ENCODE data around the gene OR2V1.
"Not testable (repeated sequence)": the region's sequence is repeated elsewhere in the genome, so short reads cannot be mapped to it uniquely, and the experiment has no call there.

The OR2V1 gene

DNA sequence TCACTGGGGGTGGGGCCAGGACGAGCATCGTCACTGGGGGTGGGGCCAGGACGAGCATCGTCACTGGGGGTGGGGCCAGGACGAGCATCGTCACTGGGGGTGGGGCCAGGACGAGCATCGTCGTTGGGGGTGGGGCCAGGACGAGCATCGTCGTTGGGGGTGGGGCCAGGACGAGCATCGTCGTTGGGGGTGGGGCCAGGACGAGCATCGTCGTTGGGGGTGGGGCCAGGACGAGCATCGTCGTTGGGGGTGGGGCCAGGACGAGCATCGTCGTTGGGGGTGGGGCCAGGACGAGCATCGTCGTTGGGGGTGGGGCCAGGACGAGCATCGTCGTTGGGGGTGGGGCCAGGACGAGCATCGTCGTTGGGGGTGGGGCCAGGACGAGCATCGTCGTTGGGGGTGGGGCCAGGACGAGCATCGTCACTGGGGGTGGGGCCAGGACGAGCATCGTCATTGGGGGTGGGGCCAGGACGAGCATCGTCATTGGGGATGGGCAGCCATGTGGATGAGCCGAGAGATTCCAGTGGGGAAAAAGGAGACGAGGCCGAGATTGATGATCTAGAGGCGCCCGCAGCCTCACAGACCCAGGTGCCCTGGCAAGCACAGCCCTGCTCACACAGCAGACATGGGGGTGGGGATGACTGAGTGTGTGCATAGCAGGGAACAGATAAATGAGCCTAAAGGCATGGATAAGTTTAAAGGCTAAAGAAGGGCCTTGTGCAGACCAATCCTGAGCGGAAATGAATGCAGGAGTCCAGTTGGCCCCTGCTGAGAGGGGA, 30.0 kb upstream of the OR2V1 start:
- not testable (repeated sequence) for FAIRE-seq
- peak; percentile 75 for DNase-seq (ENCODE audit: insufficient read length, low spot score)

DNA sequence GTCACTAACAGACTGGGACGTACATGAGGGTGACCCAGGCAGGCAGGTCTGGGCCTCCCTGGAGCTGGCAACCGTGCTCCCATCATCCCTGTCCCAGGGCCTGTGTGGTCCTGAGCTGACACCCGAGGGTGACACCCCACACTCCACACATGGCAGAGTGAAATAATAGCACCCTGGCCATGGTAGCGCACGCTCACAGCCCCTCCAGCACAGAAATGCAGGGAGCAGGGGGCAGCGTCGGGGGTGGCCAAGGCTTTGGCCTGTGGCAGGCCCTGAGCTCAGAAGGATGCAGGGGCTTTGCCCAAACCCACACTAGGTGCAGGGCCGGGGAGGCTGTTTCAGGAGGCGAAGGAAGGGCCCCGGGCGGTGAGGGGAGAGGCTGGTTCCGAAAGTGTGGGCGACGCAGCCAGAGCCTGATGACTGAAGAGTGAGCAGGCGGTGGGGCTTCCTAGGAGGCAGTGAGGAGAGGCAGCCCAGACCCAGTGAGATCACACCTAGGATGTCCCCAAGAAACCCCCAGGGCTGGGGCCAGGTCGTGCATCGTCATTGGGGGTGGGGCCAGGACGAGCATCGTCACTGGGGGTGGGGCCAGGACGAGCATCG, 29.3 kb upstream of the OR2V1 start:
- FAIRE-seq (peak; percentile 40), DNase-seq (ENCODE audit: insufficient read length, low spot score) (peak; percentile 69)

DNA sequence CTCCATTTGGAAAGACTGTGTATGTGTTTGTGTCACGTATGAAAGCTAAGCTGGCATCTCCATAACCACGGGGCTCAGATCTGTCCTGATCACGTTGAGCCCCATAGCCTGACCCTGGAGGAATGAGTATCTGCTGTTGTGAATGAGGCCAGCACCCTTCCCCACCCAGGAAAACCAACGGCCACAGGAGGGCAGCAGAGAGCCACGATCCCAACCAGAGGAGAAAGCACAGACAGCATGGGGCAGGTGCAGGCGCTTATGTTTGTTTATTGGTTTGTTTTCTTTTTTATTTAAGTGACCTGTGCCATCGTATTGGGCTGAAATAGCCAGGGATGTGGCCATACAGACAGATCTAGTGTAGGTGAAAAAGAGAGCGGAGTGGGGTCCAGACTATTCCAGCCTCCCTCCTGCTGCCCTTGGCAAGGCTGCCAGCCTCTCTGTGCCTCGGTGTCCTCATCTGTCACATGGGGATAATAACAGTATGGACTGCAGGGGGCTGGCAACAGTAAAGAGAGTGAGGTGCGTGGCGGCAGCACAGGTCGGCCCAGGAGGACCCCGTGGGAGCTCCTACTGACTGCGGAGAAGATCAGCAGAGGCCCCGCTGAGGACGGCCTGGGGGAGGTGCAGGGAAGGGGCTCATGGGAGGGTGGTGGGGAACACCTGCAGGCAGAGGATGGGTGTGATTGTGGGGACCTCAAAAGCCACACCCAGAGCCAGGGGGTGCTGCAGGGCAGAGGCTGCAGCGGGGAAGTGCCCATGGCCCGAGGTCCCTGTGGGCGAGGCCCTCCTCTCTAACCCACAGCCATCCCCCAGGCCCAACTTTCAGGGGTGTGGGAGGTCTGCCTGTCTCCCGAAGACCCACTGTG, 28.6 kb upstream of the OR2V1 start:
- peak; percentile 89 for DNase-seq (ENCODE audit: insufficient read length, low spot score)
- peak; percentile 60 for FAIRE-seq

DNA sequence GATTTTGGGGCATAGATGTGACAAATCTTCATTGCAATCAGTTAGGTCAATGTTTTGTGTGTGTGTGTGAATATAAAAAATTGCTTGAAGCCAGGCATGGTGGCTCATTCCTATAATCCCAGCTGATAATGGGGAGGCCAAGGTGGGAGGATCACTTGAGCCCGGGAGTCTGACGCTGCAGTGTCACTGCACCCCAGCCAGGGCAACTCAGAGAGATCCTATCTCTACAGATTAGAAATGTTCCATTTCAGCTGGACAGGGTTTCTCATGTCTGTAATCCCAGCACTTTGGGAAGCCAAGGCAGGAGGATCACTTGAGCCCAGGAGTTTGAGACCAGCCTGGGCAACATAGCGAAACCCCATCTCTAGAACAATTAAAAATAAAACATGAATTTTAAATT, 27.9 kb upstream of the OR2V1 start:
- FAIRE-seq (no peak), DNase-seq (ENCODE audit: insufficient read length, low spot score) (no peak)

DNA sequence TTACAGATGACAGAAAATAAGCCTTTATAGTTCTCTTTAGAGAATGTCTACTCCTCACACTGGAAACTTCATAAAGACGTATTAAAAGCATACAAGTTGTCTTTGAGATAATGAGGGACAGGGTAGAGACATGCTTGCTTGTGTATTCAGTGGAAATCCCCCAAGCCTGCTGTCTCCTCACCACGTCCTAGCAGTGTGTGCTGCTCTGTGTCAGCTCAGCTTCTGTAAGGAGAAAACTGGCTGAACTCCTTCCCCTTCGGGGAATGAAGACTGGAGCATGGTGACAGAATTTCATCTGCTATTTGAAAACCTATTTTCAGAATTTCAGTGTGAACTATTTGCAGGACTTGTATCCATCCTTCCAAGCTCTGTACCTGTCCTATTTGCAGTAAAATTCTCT, 25.8 kb upstream of the OR2V1 start:
- FAIRE-seq (no peak), DNase-seq (ENCODE audit: insufficient read length, low spot score) (no peak)

DNA sequence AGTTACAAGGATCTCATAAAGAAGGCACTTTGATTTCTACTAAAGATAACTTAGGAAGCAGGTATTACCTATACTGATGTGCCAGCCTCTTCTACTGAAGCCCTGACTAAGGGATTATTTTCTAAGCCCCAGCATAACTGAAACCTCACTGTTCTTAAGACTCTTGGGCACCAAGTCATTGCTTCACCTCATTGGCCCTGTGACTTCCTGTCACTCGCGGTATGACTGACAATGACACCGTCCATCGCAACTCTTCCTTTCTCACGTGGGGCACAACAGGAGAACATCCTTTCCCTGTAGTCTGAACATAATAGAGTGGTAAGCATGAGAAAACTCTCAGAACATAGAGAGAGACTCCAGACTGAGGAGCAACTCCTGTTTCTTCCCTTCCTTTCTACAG, 22.8 kb upstream of the OR2V1 start:
- FAIRE-seq (peak; percentile 67), DNase-seq (ENCODE audit: insufficient read length, low spot score) (no peak)

DNA sequence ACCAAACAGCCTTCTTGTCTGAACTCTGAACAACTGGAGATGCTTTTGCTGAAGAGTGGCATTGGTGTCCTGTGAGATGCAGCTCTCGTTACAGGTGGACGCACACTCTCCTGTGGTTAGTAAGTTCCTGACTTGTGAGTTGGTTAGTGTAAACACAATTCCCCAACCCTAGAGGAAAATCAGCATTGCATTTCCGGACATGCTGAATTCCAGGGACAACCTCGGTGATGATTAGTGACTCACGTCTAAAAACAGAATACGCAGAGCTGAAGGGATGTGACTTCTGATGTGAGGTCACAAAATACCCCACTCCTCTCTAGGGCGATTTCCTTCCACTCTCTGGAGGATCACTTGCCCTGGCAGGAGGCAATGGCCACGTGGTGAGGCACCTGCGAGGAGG, 21.4 kb upstream of the OR2V1 start:
- DNase-seq (ENCODE audit: insufficient read length, low spot score) (peak; percentile 60), FAIRE-seq (peak; percentile 26)

DNA sequence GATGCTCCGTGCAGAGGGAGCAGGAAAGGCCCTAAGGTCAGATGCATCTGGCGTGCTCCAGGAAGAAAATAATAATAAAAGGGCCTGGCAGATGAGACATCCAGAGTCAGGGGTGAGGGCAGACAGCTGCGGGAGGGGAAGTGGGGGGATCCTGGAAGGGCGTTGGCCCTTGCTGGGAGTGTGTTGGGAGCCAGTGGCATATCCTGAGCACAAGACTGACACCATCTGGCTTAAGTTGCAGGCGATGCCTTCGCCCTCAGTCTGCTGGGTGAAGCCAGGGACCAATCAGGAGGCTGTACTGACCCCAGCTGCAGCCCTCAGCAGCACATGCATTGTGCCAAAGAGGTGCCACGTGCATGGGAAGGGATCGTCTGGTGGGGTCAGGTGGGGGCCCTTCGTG, 20.2 kb upstream of the OR2V1 start:
- DNase-seq (ENCODE audit: insufficient read length, low spot score) = no peak
- no peak for FAIRE-seq

DNA sequence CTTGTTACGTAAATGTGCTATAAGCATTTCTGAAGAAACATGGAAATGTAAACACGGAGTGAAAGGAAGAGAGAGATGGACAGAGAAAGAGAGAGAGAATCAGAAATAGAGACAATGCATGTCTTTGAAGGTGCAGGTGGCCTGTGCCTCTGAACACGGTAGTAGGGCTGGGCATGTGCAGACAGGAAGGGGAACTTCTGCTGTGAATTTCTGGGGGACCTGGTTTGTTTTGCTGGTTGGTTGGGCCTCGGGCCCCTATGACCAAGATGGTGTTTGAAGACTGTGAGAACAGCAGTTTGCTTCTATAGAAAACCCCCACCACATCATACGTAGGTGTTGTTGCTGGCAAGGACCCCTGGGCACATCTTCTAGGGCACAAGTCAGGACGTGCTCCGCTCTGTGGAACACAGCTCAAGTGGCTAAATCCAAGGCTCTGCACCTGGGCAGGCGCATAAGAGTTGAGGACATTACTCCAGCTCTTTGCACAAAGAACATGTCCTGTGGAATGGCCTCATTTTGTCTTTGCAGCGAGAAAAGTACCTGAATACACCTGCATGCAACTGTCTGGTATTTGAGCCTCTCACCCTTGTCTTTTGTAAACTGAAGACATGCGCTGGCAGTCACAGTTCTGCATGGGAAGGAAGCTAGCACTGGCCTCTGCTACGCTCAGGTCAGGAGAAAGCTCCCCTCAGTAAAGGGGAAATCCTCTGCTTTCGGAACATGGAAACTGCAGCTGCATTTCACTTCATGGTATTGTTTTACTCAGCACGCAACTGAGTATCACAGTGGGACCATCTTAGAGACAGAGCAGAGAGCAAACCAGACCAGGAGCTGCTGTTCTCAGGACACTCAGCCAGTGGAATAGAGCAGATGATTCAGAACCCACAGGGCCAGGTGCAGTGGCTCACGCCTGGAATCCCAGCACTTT, 19.1 kb upstream of the OR2V1 start:
- no peak for FAIRE-seq
- no peak for DNase-seq (ENCODE audit: insufficient read length, low spot score)

DNA sequence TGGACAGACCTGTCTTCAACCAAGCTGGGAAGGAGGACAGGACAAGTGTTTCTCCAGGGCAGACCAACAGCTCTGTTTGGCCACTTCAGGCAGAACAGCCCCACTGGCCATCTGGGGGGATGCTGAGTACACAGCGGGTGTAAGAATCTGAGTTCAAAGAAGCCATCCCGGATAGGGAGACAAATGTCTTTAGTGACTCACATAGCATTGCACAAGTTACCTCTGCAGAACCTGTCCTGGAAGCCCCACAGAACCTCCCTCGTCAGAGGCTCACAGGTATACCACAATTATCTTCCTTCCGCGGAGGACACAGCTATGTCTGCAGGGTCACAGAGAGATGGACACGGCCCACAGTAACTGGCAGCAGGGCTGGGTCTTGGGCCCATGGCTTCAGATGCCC, 18.4 kb upstream of the OR2V1 start:
- DNase-seq (ENCODE audit: insufficient read length, low spot score) (no peak), FAIRE-seq (no peak)

DNA sequence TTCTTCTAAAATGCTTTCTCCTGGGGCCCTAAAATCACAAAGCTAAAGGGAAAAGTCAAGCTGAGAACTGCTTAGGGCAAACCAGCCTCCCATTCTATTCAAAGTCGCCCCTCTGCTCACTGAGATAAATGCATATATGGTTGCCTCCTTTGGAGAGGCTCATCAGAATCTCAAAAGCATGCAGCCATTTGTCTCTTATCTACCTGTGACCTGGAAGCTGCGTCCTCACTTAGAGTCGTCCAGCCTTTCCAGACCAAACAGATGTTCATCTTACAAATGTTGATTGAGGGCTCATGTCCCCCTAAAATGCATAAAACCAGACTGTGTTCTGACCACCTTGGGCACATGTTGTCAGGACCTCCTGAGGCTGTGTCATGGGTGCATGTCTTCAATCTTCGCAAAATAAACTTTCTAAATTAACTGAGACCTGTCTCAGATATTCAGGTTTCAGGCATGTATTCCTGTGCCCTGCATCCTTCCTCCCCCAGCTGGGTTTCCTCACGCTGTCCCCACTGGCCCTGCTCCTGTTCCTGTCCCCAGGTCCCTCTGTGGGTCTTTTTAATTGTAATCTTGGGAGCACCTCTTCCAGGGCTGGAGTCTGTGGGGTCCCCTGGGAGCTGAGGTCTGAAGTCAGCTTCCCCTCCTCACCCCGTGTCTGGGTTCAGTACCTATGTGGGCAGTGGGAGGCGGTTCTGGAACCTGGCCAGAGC, 16.1 kb upstream of the OR2V1 start, which contains the start of gene OR2V2:
Gene OR2V2, plus strand, starts transcription at position 660 of the 710 bp plus-strand sequence. CDS start 7,357 bp downstream, outside the sequence.
- not testable (repeated sequence) for DNase-seq (ENCODE audit: insufficient read length, low spot score); FAIRE-seq

DNA sequence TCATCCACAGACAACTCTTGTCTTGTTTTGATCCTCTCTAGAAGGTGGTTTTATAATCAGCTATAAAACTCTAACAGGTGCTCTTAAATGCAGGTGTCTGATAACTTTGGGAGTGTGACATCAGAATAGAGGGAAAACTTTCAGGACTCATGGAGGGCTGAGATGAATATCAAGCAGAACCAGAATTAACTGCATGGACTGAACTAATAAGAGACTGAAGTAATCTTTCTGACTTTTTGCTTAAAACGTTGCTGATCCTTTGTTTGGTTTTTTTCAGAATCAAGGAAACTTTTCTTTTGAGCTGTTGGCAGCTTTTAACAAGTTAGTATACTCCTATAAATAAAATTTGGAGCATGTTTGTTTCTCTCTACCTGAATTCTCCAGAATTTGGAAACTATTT, 14.2 kb upstream of the OR2V1 start:
- FAIRE-seq = no peak
- DNase-seq (ENCODE audit: insufficient read length, low spot score) = no peak

DNA sequence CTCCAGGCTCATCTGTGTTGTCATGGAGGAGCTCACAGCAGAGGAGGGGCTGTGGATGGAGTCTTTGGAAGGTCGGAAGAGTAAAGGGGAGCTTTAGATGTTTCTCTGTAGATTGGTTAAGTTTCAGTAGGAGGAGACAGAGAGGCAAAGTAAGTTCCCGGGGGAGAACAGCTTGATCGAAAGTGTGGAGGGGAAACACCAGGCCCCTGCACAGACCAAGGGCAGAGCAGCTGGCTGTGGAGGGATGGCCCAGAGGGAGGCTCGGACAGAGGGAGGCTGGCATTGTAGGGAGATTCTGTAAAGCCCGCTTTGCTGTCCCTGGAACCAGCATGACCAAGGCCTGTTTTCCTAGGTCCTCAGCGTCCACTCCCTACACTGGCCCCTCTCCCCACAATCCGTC, 11.1 kb upstream of the OR2V1 start:
- DNase-seq (ENCODE audit: insufficient read length, low spot score) (no peak), FAIRE-seq (no peak)

DNA sequence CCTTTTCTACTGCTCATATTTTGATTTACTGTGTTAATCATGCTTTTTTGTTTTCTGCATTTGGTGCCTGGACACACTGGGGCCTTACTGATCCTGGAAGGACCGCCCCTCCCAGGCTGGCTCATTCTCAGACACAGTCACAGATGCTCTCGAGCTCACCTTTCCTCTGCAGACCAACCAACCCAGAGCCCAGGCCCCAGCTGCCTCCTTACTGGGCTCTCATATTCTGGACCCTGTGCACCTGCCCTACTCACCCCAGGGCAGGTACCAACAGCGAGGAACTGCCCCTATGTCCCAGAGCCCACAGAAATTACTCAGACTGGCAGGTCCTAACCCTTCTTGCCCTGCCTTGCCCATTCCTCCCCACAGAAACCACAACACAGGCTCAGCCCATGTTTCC, 9.8 kb upstream of the OR2V1 start:
- no peak for FAIRE-seq
- no peak for DNase-seq (ENCODE audit: insufficient read length, low spot score)

DNA sequence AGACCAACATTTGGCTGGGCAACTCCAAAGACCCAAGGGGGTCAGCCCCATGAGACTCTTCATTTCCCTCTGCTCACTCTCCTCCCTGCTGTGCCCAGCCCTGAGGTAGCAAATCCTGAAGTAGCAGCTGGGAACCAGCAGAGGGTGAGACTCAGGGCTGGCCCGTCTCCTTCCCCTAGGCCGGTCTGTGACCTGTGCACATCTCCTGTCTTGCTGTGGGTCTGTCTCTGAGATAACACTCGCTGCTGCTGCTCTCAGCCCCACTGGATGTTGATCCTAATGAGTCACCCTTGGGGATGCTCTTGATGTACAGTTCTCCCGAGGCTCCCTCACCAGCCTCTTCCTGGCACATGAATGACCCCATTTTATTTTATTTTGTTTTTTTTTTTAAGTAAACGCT, 7.3 kb upstream of the OR2V1 start:
- DNase-seq (ENCODE audit: insufficient read length, low spot score) (no peak), FAIRE-seq (no peak)

DNA sequence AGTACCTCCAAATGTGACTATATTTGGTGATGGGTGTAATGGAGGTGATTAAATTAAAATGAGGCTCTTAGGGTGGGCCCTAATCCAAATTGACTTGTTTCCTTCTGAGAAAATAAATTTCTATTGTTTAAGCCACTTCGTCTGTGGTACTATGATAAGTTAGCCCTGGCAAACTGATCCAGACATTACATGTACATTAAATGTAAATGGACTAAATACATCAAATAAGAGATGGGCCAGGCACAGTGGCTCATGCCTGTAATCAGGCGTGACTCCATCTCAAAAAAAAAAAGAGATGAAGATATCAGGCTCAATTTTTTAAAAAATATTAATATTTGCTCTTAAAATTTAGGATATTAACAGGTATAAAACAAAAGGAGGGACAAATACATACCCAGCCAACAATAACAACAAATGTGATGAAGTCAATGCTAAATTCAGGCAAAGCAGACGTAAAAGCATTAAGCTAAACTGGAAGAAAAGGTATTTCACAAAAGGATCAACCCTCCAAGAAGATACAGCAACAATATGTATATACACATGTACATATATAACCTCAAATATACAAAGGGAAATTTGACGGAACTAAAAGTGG, 5.5 kb upstream of the OR2V1 start:
- no peak for FAIRE-seq
- DNase-seq (ENCODE audit: insufficient read length, low spot score) = no peak

DNA sequence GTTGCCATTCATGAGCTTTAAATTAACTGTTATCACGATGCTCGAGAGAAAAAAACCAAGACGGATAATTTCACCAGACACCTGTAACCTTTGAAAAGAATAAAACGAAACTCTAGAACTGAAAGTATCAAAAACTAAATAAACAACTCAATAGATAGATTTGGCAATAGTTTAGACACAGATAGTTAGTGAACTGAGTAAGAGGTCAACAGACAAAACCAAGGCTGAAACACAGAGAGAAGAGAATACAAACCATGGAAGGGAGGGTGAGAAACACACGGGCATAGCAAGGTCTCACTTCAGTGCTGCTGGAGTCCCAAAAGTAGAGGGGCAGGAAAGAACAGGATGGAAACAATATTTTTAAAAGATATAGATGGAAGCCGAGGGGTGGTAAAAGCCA, 3.3 kb upstream of the OR2V1 start:
- no peak for DNase-seq (ENCODE audit: insufficient read length, low spot score)
- no peak for FAIRE-seq

DNA sequence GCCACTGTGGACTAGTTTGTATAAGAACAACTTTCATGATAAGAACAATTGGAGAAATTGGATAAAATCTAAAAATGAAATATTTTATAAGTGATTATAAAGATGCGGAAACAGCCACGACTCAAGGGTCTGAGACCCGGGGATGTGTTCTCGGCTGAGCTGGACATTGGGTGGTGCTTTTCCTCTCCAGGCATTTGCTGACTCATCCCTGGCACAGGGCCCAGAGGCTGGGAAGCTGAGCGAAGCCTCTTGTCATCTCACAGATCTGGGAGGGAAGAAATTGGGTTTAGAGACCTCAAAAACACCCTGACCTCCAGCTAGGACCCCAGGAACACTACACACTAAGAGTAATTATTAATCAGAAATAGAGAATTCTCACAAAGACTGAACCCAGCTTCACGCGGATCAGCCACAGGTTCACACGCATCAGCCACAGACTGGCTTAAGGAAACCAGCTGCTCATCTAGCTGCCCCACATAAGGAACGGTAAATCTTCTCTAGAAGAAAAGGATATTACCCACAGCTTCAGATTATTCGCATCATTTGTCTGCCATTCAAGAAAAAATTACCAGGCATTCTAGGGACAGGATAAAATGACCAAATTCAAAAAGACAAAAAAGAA, 2.8 kb upstream of the OR2V1 start:
- DNase-seq (ENCODE audit: insufficient read length, low spot score) = peak; percentile 57

DNA sequence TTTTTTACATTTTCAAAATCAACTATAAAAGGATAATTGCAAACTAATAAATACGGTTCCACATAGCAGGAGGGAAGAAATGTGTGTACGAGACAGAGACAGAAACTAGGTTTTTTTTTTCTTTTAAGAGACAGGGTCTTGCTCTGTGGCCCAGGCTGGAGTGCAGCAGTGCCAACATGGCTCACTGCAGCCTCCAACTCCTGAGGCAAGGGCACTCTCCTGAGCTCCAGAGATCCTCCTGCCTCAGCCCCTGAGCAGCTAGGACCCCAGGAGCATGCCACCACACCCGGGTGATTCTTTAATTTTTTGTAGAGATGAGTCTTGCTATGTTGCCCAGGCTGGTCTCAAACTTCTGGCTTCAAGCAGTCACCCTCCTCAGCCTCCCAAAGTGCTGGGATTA, 2.1 kb upstream of the OR2V1 start:
- DNase-seq (ENCODE audit: insufficient read length, low spot score) = no peak
- no peak for FAIRE-seq

More for the DNA sequence above, 2.8 kb upstream of the OR2V1 start:
- FAIRE-seq = no peak
